ENCODE results near the gene ATP7B.
"Not testable (repeated sequence)": the region's sequence is repeated elsewhere in the genome, so short reads cannot be mapped to it uniquely, and the experiment has no call there.

Gene ATP7B

DNA sequence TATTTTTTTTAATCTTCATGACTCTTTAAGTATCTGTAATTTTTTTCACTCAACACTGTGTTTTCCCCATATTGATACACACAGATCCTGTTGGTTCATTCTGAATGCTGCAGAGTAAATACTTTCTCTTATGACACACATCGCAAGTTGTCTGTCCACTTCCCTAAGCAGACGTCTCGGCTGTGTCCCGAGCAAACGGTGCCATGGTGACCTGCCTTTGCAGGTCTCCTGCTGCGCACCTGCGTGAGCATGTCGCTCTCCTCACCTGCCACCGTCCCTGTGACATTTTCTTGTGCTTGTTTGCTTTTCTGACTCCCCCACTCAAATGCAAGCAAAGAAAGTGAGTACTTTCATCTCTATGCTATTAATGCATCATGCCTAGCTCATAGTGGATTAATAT is 91.7 kb downstream of the ATP7B start:
- no peak for DNase-seq

DNA sequence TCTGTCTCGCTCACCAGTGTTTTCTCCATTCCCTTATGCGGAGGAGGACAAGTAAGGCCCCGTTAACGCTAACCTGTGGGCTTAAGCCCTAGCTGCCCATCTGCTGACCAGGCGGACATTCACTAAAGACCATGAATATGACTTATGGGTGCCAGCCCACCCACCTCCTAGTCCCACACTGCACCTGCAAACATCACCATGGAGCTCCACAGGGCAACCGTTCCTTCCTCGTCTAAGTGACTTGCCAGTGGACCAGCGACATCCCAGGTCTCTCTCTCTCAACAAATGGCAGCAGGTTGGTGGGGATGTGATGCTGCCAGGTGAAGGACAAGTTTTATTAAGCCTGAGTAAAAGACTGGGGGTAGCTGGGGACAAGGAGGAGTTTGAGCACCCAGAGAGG is 94.3 kb downstream of the ATP7B start:
- no peak for DNase-seq

DNA sequence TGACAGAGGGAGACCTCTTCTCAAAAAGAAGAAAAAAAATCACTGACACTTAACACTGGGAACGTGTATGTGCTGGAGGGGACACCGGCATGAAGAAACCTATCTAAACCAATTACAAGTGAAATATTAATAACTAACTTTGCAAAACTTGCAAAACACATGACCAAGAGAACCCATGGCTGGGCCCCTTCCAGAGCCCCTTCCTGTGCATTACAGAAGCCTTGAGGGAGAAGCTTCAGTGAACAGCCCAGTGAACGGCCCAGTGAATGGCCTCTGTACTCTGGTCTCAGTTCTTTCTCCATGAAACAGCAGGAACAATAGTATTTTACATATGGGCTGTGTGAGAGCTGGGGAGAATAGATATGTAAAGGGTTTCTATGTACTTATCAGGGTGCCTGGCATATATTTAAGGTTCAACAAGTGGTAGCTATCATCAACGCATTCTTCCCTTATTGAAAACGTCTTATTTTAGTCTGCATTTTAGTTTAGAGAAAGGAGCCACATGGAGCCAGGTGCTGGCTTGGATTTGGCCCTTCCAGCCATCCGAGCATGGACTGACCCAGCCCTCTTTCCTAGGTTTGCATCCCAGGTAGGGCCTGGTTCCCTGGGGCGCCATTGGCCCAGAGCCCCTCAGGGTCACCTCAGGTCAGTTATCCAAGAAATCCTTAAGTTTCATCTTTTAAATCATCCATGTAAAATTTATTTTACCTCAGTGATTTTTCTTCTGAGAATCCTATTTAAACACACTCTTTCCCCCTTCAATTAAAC is 95.0 kb downstream of the ATP7B start:
- DNase-seq = no peak

DNA sequence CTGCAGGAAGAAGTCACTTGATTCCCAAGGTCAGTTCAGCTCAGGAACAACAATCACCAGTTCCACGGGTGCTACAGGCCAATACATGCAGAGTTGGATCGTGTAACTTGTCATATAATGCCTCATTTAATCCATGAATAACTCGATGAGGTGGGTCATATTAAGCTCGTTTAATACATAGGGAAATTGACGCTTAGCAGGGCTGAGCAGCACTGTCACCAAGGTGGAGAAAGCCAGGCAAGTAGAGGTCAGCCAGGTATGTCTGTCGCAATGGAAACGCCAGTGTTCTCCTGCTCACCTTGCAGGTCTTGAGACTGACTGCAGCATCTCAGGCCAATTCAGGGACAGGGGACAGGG is 97.1 kb downstream of the ATP7B start:
- no peak for DNase-seq

DNA sequence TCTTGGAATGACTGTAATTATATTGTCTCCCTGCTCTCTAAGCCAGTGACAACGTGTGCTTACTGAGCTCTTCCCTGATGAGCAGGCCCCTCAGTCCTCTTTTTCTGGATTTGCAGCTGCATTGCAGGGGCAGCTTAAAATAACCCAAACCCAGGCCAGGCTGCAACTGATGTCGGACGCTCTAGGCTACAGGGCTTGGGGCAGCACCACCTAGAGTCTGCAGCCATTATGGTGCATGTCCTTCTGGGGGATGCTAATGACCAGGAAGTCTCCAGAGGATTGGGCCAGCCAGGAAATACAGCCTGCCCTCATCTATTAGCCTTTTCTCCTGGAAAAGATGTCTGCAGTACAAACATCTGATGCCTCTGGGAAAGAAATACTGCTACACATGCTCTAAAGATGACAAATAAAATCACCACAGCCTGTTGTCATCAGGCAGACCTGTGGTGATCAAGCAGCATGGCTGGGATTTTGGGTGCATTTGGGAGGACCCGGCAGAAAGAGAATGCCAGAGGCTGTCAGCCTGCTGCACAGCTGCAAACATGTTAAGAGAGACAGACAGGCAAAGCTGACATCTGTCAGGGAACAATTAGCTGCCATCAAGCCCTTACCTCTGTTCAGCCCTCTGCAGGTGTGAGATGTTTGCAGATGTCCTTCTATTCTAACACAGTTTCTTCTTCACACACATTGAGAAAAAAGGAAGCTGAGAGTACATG is 97.7 kb downstream of the ATP7B start:
- DNase-seq = no peak

DNA sequence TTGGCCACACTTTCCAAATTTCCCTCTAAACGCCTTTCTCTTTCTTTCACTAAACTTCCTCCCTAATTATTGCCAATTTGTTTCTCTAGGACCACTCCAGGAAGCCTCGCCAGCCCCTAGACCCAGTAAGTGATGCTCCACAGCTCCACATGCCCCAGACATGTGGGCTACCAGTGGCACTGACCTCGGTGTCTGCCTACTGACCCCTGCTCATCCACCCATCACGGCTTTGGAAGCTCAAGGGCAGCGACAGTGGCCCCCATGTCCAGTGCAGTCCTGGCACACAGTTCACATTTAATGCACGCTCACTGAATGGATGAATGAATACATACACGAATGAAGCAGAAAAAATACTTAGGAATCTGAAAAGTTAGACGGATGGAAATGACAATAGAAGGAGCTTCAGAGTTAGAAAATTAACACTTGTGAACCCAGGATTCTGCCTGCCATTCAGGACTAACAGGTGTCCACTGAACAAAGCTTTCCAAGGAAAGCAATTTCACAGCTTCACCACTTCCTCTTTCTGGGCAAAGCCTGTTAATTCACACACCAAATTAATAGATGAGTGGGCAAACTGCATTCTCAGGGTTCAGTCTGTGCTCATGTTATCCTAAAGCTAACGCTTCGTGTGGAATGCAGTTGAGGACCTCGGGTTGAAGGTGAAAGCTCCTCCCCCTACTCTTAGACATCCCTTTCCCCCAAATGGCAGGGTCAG is 98.6 kb downstream of the ATP7B start:
- no peak for DNase-seq

DNA sequence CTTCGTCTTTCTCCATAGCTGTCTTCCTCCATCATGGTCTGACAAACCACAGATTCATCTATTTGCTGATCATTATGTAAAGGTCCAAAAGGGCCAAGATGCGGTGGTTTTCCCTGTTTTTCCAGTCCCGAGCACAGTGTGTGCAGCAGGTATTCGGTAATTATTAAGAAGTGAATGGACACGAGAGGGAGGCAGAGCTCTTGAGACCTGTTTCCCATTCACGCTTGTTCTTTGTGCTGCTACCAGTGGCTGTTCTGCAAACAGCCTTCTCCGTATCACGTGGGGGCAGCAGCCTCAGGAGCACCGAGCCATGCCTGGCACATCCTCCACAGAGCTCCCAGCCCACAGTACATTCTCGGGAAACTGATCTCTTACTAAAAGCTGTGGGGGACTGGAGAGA is 99.2 kb downstream of the ATP7B start:
- DNase-seq = no peak

DNA sequence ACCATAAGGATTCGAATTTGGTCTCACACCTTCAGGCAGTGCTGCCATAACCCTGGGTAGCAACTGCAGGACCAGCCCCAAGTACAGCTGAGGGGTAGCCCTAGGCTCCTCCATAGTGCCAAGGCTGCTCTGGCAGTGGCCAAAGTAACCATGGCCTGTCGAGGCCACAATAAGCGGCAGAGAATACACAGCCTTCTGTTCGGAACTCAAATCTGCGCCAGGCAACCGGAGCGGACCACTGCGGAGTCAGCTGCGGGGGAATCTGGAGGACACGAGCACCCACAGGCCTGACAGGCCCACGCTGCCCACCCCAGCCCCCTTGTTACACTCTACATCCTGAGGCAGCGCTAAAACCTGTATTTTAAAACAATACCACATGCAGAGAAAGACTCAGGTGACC is 100.7 kb downstream of the ATP7B start:
- DNase-seq = no peak

DNA sequence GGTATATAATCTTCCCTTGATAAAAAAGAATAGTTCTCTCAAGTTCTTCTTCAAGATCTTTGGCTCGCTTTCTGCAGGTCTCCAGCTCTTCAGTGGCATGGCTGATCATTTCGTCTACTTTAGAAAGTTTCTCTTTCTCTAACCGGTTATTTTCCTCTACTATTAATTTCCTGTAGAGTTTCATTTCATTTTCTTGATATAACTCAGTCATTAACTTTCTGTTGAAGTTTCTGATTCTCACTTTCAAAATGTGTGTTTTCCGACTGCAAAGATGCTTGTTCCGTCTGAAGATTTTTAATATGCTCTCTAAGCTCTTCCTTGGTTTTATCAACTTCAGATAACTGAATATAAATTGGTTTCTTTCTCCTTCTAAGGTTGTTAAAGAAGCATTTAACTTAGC is 102.0 kb downstream of the ATP7B start:
- not testable (repeated sequence) for DNase-seq

DNA sequence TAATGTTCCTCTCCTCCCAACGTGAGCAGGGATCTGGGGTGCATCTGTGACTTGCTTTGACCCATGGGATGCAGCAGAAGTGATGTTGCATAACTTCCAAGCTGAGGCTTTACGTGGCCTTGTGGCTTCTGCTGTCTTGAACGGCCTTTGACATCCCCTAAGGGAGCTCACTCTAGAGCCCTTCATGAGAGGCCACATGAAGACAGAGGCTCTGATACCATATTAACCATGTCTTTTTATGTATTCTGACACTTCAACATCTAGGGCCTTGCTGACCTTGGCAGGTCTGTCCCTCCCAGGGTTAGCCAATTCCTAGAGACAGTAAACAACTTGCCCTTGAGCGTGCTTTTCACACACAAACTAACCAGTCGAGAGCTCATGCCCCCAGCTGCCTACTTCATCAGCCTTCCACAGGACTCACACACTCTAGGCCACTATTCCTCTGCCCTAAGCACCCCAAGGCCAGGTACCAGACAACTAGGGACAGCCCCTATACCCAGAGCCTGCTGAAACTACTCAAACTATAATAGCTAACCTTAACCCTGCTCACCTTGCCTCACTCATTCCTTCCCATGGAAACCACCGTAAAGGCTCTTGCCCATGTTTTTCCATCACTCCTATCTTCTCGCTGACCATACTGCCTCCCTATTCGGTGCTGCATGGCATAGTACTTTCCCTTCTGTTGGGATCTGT is 104.1 kb downstream of the ATP7B start:
- DNase-seq = no peak

DNA sequence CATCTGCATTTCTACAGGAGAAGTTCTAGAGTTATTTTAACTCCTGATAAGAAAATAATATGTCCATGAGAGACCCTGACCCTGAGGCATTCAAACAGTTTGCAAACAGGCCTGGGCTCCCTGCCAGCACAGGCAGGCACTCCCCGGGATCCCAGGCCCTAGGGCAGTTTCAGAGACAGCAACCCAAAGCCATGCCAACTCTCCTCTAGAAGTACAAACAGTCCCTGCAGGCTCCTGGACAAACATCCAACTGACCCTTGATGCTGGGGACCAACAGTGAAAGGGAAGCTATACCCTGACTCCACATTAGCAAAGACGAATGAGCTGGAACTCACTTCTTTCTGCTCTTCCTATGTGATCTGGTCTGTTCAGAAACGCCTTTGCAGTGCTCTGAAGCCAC is 104.7 kb downstream of the ATP7B start:
- DNase-seq = no peak

DNA sequence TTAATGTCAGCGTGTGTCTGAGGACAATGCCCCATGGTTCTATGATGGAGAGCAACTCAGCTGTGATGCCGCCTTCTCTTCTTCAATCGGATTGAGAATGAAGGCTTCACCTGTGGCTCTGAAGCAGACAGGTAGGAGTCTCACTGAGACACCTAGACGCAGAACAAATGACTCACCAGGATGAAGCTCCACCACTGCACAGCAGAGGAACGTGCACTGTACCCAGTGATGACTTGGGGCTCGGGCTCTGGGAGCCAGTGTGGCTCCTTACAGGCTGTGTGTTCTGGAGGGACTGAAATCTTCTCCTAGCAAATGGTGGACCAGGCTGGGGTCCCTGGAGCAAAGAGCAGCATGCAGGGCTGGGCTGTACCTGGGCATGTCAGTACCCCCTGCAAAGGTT is 105.5 kb downstream of the ATP7B start:
- no peak for DNase-seq

DNA sequence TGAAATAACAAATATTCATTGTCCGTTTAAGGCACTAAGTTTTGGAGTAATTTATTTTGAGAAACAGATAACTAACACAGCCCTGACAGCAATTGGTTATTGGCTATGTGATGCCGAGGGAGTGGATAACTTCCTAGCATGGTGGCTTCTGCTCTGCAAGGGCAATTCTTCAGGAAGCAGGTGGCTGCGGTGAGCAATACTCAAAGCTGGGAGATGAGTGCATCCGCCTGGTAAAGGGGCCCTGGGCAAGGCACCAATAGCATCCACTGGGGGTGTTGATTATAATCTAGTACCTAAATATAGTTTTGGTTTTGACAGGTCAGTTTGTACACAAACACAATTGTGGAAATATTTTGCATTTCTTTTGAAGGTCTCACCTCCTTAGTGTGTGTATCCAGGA is 108.5 kb downstream of the ATP7B start:
- DNase-seq = peak; percentile 11

DNA sequence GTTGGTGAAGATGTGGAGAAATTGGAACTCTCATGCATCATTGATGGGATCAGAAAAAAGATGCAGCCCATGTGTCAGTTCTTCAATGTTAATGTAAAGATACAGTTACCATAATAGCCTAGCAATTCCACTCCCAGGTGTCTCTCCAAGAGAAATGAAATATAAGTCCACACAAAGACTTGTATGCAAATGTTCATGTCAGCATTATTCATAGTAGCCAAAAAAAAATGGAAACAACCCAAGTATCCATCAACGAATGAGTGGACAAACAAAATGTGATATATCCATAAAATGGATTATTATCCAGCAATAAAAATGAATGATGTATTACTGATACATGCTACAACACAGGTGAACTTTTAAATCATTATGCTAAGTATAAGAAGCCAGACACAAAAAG is 110.8 kb downstream of the ATP7B start:
- no peak for DNase-seq

DNA sequence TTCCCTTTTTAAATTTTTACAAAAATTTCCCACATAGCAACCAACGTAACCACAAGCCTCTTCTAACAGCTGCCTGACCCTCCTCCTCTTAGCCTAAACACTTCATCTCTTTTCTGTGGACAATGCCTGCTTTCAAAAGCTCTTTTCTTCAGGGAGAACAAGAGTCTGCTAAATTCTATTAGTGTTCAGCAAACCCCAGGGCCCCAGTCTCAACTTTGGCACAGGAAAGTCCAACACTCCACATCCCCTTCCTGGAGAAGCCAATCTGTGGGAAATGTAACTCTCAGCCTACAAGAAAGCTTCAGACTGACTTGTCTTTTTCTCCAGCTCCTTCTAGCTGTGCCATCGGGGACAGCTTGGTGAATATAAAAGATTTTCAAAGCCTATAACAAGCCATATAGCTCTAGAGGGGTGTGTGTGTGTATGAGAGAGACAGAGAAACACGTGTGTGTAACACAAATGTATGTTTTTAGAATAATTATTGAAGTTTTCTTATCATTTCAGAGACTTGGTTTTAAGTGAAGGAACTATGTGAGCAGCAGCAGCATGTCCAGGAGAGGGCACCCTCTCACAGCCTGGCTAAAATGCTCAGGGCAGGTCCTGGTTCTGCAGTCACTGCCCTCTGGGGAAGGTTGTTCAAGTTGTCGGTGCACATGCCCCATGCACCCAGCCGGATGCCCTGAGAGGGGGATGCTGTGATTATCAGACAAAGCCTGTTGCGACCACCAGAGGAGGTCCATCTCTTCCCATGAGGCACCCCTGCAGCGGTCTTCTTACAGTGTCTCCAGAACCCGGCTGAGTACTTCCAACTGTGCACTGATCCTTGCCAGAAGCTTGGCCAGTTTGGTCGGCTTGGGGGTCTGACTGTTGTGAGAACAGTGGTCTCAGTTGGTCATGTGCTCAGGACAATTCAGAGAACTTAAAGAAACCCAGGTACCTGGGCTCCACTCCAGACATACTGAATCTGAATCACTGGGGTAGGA is 115.1 kb downstream of the ATP7B start:
- peak; percentile 58 for DNase-seq

DNA sequence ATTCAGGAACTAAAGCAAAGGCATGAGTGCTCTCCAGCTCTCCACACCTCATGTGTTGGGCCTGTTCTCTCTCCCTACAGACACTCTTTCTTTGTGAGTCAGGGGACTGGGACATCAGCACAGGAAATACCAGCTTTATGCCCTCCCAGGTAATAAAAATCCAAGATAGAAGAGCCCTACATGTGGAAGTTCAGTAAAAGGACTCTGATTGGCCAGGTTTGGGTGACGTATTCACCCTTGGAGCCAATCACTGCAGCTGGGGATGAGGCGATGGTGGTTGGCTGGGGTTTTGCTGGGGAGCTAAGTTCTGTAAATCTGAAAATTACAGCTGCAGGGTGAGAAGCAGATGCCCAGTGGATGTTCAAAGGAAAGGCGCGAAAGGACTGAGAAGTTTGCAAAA is 117.0 kb downstream of the ATP7B start:
- no peak for DNase-seq

DNA sequence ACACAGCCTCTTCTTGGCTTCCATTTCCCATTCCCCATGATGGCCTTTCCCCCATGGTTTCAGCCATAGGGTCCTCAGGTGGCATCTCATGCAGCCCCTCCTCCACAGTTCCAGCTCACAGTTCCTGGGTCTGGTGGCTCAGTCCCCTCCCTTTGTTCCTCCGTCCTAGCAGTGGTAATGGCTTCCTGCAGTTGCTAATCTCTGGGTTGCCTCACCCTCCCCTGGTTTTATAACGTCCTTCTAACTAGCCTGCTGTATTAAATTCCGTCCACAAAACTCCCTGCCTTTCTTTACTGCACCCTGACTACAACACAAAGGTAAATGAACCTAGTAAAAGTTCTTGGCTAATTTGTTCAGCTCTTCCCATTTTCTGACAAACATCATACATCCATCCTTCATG is 118.6 kb downstream of the ATP7B start:
- no peak for DNase-seq

DNA sequence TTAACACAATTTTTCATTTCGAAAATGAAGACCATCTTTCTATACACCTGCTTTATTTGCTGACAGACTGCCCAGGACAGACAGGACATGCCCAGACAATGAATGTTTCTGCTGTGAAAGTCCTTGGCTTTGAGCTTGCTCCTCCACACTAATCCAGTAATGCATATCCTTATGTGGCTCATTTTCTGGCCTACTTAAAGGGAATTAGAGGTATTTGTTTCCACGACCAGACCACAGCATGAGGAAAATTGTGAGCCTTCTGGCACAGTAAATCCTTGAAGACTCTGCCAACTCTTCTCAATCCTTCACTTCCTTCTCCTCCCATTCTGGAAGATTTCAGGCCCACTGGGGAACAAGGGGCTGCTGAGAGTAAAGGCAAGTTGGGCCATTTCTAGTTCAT is 123.8 kb downstream of the ATP7B start:
- no peak for DNase-seq

DNA sequence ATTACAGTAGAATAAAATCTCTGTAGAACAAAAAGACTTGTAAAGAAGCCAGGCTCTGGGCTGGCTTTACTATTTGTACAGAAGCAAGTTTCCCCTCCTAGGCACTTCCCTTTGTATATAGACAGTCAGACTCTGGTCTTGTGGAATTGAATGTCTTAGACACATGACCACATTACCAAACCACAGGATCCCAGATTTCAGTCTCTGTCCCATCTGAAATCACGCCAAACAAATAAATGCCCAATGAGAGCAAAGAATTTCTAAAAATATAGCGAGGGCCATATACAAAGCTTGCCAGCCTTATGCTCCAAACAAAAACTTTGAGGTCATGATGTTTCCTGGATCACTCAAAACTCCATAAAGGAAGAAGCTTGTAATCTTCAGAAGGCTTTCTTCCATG is 125.6 kb downstream of the ATP7B start:
- DNase-seq = no peak

DNA sequence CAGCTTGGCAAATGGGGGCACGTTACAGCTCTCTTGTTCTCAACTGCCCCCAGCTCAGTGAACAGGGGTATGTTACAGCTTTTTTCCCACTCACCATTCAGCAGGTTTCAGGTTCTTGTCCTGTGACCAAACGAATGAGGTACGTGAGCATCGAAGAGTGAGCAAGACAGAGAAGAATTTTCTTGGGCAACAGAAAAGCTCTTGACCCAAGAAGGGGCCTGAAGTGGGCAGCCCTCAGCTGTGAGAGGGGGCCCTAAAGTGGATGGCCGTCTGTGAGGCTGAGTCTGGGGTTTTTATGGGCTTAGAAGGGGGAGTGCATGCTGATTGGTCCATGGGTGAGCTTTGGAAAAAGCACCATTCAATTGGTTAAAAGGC is 128.0 kb downstream of the ATP7B start:
- DNase-seq = no peak
